Measurements from ENCODE around the gene CNTN2.
A peak's percentile ranks its signal among the peaks of the same experiment; 100 is the strongest.

Gene CNTN2

DNA sequence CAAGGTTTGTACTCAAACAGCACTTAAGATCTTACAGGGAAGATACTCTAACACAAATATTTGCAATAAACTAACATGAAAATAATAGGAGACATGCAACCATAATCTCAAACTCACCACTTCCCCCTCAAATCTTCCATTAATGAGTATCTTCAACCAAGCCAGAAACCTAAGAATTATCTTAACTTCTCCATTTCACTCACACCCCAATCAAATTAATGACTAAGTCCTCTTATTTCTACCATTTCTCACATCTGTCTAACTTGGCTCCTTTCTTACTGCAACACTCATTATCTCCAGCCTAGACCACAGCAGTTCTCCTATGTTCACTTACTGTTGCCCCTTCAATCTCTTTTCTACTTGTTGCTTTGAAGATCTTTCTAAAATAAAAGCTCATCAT is 68.3 kb downstream of the CNTN2 start:
- no peaks in the 10 kb centered on the region for H4K20me1 ChIP-seq (ENCODE audit: insufficient read depth, low read length)
- TF ChIP-seq, protein P1, sequence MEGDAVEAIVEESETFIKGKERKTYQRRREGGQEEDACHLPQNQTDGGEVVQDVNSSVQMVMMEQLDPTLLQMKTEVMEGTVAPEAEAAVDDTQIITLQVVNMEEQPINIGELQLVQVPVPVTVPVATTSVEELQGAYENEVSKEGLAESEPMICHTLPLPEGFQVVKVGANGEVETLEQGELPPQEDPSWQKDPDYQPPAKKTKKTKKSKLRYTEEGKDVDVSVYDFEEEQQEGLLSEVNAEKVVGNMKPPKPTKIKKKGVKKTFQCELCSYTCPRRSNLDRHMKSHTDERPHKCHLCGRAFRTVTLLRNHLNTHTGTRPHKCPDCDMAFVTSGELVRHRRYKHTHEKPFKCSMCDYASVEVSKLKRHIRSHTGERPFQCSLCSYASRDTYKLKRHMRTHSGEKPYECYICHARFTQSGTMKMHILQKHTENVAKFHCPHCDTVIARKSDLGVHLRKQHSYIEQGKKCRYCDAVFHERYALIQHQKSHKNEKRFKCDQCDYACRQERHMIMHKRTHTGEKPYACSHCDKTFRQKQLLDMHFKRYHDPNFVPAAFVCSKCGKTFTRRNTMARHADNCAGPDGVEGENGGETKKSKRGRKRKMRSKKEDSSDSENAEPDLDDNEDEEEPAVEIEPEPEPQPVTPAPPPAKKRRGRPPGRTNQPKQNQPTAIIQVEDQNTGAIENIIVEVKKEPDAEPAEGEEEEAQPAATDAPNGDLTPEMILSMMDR (IDR thresholded peaks at IDR 0.05; ENCODE audit: low read length), result no peak
- no peak for TF ChIP-seq EZH2 (optimal IDR thresholded peaks at IDR 0.05; ENCODE audit: low read depth, low read length)
- no peak for TF ChIP-seq EZH2phosphoT487 (IDR thresholded peaks at IDR 0.05; ENCODE audit: low read length)
- no peaks in the 10 kb centered on the region for H3F3A ChIP-seq (ENCODE audit: insufficient read depth, low read length)
- H3K4me3 ChIP-seq (ENCODE audit: low read length), result no peak overlapping the region
- H3K4me1 ChIP-seq (ENCODE audit: low read length), result no peaks in the 10 kb centered on the region
- H3K4me2 ChIP-seq (ENCODE audit: low read depth, low read length), result no peak overlapping the region
- no peaks in the 10 kb centered on the region for H3K9me2 ChIP-seq (replicated peaks; ENCODE audit: insufficient read depth, low read length)
- no peak overlapping the region for H3K9ac ChIP-seq (ENCODE audit: low read length)
- peaks cover 4% of the 10 kb centered on the region; the same call in 1 of the 2 replicates for H3K36me3 ChIP-seq (replicated peaks; ENCODE audit: insufficient read depth, low read length)
- no peaks in the 10 kb centered on the region for H3K27me3 ChIP-seq (replicated peaks; ENCODE audit: insufficient read depth, low read length)
- H3K79me2 ChIP-seq (ENCODE audit: low read length), result peaks cover 22% of the 10 kb centered on the region
- no peak overlapping the region for H3K27ac ChIP-seq (ENCODE audit: low read length)
- no peak overlapping the region for H2AFZ ChIP-seq (ENCODE audit: low read length)
- no peaks in the 10 kb centered on the region for H3K9me3 ChIP-seq (replicated peaks; ENCODE audit: insufficient read depth, low read length)
- DNase-seq, result no peak

DNA sequence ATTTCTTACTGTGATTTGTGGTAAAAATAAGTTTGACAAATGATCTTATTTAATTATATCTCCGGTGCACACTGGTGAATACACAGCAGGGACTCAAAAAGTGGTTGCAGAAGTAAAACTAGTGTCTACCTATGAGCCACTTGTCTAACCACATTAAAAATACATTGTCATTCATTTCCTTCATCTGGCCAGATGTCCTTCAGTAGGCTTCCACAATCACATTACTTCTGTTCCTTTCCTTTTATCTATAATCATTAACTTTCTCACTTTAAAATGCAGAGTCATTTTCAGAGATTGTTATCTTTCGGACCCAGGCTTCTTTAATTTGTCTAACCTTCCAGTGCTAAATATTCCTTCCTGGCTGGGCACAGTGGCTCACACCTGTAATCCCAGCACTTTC is 75.7 kb downstream of the CNTN2 start:
- H3K27me3 ChIP-seq (replicated peaks; ENCODE audit: insufficient read depth, low read length), result no peaks in the 10 kb centered on the region
- H3K9me3 ChIP-seq (replicated peaks; ENCODE audit: insufficient read depth, low read length), result no peaks in the 10 kb centered on the region
- peaks cover 8% of the 10 kb centered on the region; the same call in 1 of the 2 replicates for H3F3A ChIP-seq (ENCODE audit: insufficient read depth, low read length)
- TF ChIP-seq, protein P1 (IDR thresholded peaks at IDR 0.05; ENCODE audit: low read length), result no peak
- TF ChIP-seq EZH2phosphoT487 (IDR thresholded peaks at IDR 0.05; ENCODE audit: low read length) (no peak), EZH2 (optimal IDR thresholded peaks at IDR 0.05; ENCODE audit: low read depth, low read length) (no peak)
- H3K36me3 ChIP-seq (replicated peaks; ENCODE audit: insufficient read depth, low read length), result no peaks in the 10 kb centered on the region
- no peaks in the 10 kb centered on the region for H3K9me2 ChIP-seq (replicated peaks; ENCODE audit: insufficient read depth, low read length)
- peaks cover 70% of the 10 kb centered on the region for H3K79me2 ChIP-seq (ENCODE audit: low read length)
- H3K27ac ChIP-seq (ENCODE audit: low read length), result no peak overlapping the region
- H4K20me1 ChIP-seq (ENCODE audit: insufficient read depth, low read length), result no peaks in the 10 kb centered on the region
- no peak for DNase-seq
- no peak overlapping the region for H3K4me2 ChIP-seq (ENCODE audit: low read depth, low read length)
- no peak overlapping the region for H3K4me3 ChIP-seq (ENCODE audit: low read length)
- H3K9ac ChIP-seq (ENCODE audit: low read length), result no peak overlapping the region
- peaks cover 19% of the 10 kb centered on the region; the same call in 1 of the 2 replicates for H3K4me1 ChIP-seq (ENCODE audit: low read length)
- H2AFZ ChIP-seq (ENCODE audit: low read length), result no peak overlapping the region

DNA sequence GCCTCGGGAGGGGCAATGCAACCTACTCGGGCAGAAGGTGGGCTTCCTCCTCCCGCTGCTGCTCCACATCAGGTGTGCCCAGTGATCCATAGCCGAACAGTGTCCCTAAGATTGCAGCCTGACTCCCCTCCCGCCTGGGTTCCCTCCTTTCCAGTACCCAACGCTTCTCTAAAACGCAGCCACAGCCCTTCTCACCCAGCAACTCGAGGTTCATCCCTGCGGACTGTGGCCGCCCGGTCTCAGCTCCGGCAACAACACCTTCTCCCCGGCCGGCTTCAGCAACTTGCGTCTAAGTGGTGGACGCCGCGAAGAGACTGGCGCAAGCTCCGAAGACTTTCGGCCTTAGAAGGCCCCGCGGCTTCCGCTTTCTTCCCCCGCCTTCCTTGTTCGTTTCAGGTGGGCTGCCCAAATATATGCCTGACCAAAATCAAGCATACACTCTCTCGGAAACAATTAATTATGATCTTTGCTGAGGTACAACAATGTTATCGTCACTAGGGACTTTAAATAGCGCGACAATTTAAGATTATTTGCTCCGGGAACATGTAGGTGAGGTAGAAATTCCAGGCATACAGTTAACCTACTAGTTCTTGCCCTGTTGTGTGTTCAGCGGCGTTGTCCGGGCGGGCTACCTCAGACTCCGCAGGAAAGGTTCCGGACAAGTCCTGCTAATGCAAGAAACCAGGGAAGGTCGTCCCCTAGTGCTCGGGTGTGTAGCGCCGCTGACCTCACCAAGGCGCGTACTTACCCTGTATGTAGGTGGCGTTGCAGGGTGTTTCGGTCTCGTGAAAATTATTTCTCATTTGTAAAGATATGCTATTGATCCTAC is 78.9 kb downstream of the CNTN2 start, which contains the start of gene RBBP5:
RBBP5 (minus strand) TSS at position 319 of the 829 bp plus-strand sequence; CDS start at position 214, 105 bp downstream.
- H3K4me3 ChIP-seq (ENCODE audit: low read length), result peak within 1 kb of the TSS; percentile 92
- DNase-seq, result peak; percentile 100

More for the DNA sequence above, 78.9 kb downstream of the CNTN2 start, which contains the start of gene RBBP5:
- Histone ChIP-seq H3K36me3 (replicated peaks; ENCODE audit: insufficient read depth, low read length) (no peaks in the 10 kb centered on the region), H3K27me3 (replicated peaks; ENCODE audit: insufficient read depth, low read length) (no peaks in the 10 kb centered on the region), H3K9me2 (replicated peaks; ENCODE audit: insufficient read depth, low read length) (no peaks in the 10 kb centered on the region), H4K20me1 (ENCODE audit: insufficient read depth, low read length) (no peaks in the 10 kb centered on the region), H3K27ac (ENCODE audit: low read length) (peak within 1 kb of the TSS; percentile 74), H3K9ac (ENCODE audit: low read length) (peak within 1 kb of the TSS; percentile 86), H3F3A (ENCODE audit: insufficient read depth, low read length) (peaks cover 8% of the 10 kb centered on the region; the same call in 1 of the 2 replicates), H3K9me3 (replicated peaks; ENCODE audit: insufficient read depth, low read length) (no peaks in the 10 kb centered on the region), H3K79me2 (ENCODE audit: low read length) (peaks cover 44% of the 10 kb centered on the region), H3K4me2 (ENCODE audit: low read depth, low read length) (peak within 1 kb of the TSS; percentile 88), H3K4me1 (ENCODE audit: low read length) (peaks cover 19% of the 10 kb centered on the region; the same call in 1 of the 2 replicates), H2AFZ (ENCODE audit: low read length) (peak within 1 kb of the TSS; percentile 74)
- TF ChIP-seq EZH2 (optimal IDR thresholded peaks at IDR 0.05; ENCODE audit: low read depth, low read length), result no peak
- TF ChIP-seq, protein P1 (IDR thresholded peaks at IDR 0.05; ENCODE audit: low read length), result peak; percentile 97

Measured in MM.1S (cell line).